ENCODE results near the gene PTPN1. TPM values are rescaled to one million over a fixed set of nuclear protein-coding genes. Genes with fewer than 3 reads are reported as not detected.
"Not testable (repeated sequence)": the region's sequence is repeated elsewhere in the genome, so short reads cannot be mapped to it uniquely, and the experiment has no call there.

PTPN1 gene
- total RNA-seq, 2 experiments from 2014 or later = 82.3 to 82.8 TPM

- peaks cover 17% of the 10 kb centered on the region for H3K4me1 Mint-ChIP-seq (ENCODE audit: low read depth)
- no peak for ATAC-seq (ENCODE audit: poor library complexity)
- POLR2A ChIA-PET = no interaction called here
Observed at GRCh38 chr20:50472693-50473664, 37.2 kb upstream of the PTPN1 start.

DNA sequence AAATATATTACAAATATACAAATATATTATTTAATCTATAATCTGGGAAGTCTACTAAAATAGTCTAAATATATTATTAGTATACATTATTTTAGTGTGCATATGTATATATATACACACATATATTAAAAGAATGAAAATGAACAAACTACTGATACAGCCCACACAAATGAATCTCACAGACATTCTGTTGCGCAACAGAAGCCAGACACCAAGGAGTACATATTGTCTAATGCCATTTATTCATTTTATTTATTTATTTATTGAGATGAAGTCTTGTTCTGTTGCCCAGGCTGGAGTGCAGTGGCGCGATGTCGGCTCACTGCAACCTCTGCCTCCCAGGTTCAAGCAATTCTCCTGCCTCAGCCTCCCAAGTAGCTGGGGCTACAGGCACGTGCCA, 35.8 kb upstream of the PTPN1 start:
- H3K4me3 Mint-ChIP-seq; ATAC-seq (ENCODE audit: poor library complexity); H3K27ac Mint-ChIP-seq; H3K27me3 ChIP-seq (ENCODE audit: control insufficient read depth in 1 of 2, insufficient read depth in 2 of 2, low read length in 2 of 2); H3K27me3 Mint-ChIP-seq; H3K36me3 ChIP-seq (ENCODE audit: insufficient read depth, low read length); H3K9me3 Mint-ChIP-seq; H3K9me3 ChIP-seq (ENCODE audit: control insufficient read depth in 1 of 2, insufficient read depth in 1 of 2, low read length in 2 of 2); H3K36me3 Mint-ChIP-seq (ENCODE audit: low read depth); CTCF ChIA-PET; POLR2A ChIA-PET; H3K27ac ChIP-seq (ENCODE audit: low read depth in 1 of 2, low read length in 2 of 2); H3K4me3 ChIP-seq (ENCODE audit: low read length); DNase-seq: not testable (repeated sequence)
- H3K4me1 Mint-ChIP-seq (ENCODE audit: low read depth) = peaks cover 21% of the 10 kb centered on the region
- H3K4me1 ChIP-seq (ENCODE audit: insufficient read depth, low read length) = peaks cover 26% of the 10 kb centered on the region
- intact Hi-C loops (cut with DNase I, micrococcal nuclease) = loop anchor here in 1 of 2 experiments (10.0 kb wide), 1 partner anchor 500 kb away; no protein-coding TSS in a partner anchor

More at GRCh38 chr20:50472693-50473664, 37.2 kb upstream of the PTPN1 start:
- Histone ChIP-seq H3K4me3 (ENCODE audit: low read length) (no peak overlapping the region), H3K9me3 (ENCODE audit: control insufficient read depth in 1 of 2, insufficient read depth in 1 of 2, low read length in 2 of 2) (no peaks in the 10 kb centered on the region), H3K27ac (ENCODE audit: low read depth in 1 of 2, low read length in 2 of 2) (no peak overlapping the region), H3K27me3 (ENCODE audit: control insufficient read depth in 1 of 2, insufficient read depth in 2 of 2, low read length in 2 of 2) (no peaks in the 10 kb centered on the region), H3K4me1 (ENCODE audit: insufficient read depth, low read length) (peaks cover 19% of the 10 kb centered on the region), H3K36me3 (ENCODE audit: insufficient read depth, low read length) (no peaks in the 10 kb centered on the region)
- no peaks in the 10 kb centered on the region for H3K36me3 Mint-ChIP-seq (ENCODE audit: low read depth)
- TF ChIP-seq CTCF (IDR thresholded peaks at IDR 0.05) = no peak
- H3K27ac Mint-ChIP-seq = no peak overlapping the region
- intact Hi-C loops (cut with DNase I, micrococcal nuclease) = loop anchor here in 1 of 2 experiments (10.0 kb wide), 1 partner anchor 498 kb away; no protein-coding TSS in a partner anchor
- CTCF ChIA-PET = no interaction called here
- H3K27me3 Mint-ChIP-seq = no peaks in the 10 kb centered on the region
- DNase-seq = no peak
- no peaks in the 10 kb centered on the region for H3K9me3 Mint-ChIP-seq
- no peak overlapping the region for H3K4me3 Mint-ChIP-seq

DNA sequence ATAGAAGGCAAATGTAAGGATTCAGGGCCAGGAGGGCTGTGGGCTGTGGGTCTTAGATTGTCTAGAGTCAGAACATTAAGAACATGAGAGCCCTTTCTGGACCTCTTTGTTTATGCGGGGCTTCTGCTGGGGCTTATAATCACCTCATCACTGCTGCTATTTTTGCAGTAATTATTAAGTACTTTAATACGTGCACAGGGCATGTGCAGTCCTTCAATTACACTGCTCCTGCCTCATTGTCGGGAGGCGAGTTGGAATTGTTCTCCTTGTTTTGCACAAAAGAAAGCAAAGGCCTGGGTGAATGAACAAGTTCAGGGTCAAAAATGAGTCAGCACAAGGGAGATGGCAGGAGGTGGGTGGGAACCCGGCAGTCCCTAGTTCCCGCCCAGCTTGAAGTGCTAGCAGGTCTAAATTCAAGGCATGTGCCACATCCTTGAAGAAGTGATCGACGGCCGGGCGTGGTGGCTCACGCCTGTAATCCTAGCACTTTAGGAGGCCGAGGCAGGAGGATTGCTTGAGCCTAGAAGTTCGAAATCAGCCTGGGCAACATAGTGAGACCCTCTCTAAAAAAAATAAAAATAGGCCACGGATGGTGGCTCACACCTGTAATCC, 34.4 kb upstream of the PTPN1 start:
- Histone ChIP-seq H3K4me1 (ENCODE audit: insufficient read depth, low read length) (peaks cover 19% of the 10 kb centered on the region), H3K36me3 (ENCODE audit: insufficient read depth, low read length) (no peaks in the 10 kb centered on the region), H3K27me3 (ENCODE audit: control insufficient read depth in 1 of 2, insufficient read depth in 2 of 2, low read length in 2 of 2) (no peaks in the 10 kb centered on the region), H3K9me3 (ENCODE audit: control insufficient read depth in 1 of 2, insufficient read depth in 1 of 2, low read length in 2 of 2) (no peaks in the 10 kb centered on the region), H3K4me3 (ENCODE audit: low read length) (no peak overlapping the region), H3K27ac (ENCODE audit: low read depth in 1 of 2, low read length in 2 of 2) (no peak overlapping the region)
- Mint-ChIP-seq H3K9me3 (no peaks in the 10 kb centered on the region), H3K4me3 (no peak overlapping the region), H3K4me1 (ENCODE audit: low read depth) (peaks cover 15% of the 10 kb centered on the region), H3K27ac (no peak overlapping the region), H3K27me3 (no peaks in the 10 kb centered on the region), H3K36me3 (ENCODE audit: low read depth) (no peaks in the 10 kb centered on the region)
- POLR2A ChIA-PET = no interaction called here
- DNase-seq = no peak
- no peak for TF ChIP-seq CTCF (IDR thresholded peaks at IDR 0.05)
- ATAC-seq (ENCODE audit: poor library complexity) = no peak
- CTCF ChIA-PET = no interaction called here
- intact Hi-C loops (cut with DNase I, micrococcal nuclease) = loop anchor here (2.0 to 10.0 kb wide), 2 partner anchors 95 to 501 kb away; no protein-coding TSS in a partner anchor

All from CD4-positive, alpha-beta T cell (primary cell).